PC-3 (cell line): ENCODE results near the gene HAP1.

Source experiments
- CTCF ChIP-seq: fragments of 300-600 bp; sonication (generic); conservative IDR thresholded peaks from 2 replicates; pipeline ENCODE4 v1.5.1; 2017; ENCODE audit warnings: antibody characterized with exemption, low read depth, mild to moderate bottlenecking, low read length
- EZH2 ChIP-seq: fragments of 300-600 bp; sonication (generic); IDR thresholded peaks from one replicate; pipeline ENCODE4 v1.6.1; 2017; ENCODE audit warnings: antibody characterized with exemption, mild to moderate bottlenecking, low read length; ENCODE audit not compliant: unreplicated experiment
- EZH2phosphoT487 ChIP-seq: fragments of 300-600 bp; sonication (generic); IDR thresholded peaks from 2 replicates; pipeline ENCODE4 v1.6.1; 2018; ENCODE audit warnings: mild to moderate bottlenecking, antibody characterized with exemption, low read length, borderline replicate concordance

- TF ChIP-seq EZH2phosphoT487 (no peak), CTCF (no peak), EZH2 (no peak)
Observed at GRCh38 chr17:41680426-41681040, 53.9 kb downstream of the HAP1 start.
